HepG2 (cell line): ENCODE measurements around the gene PTCH1. TPM values are rescaled to one million over a fixed set of nuclear protein-coding genes. Genes with fewer than 3 reads are reported as not detected.

Experiments
- ATAC-seq: fragments of 200-7000 bp; cut with Tn5 transposase; 3 replicates; pipeline ENCODE4 v1.9.1; 2020; ENCODE audit warnings: mild to moderate bottlenecking, moderate library complexity
- BruUV-seq: library from RNA; stranded (reverse); fragments of 400-500 nt; replicated peaks from 2 replicates; lab custom pipeline; 2021; lab: Mats Ljungman, UMichigan
- CTCF ChIA-PET: fragments of 300-600 bp; formaldehyde crosslinking; extraction: SDS; loops from one replicate; lab custom pipeline; 2021; ENCODE audit warnings: low total read pairs, inconsistent platforms, low intra/inter-chr PET ratio; lab: Yijun Ruan, JAX
- POLR2A ChIA-PET: fragments of 350-600 bp; sonication (Branson Sonifier 250); formaldehyde crosslinking; loops from one replicate; lab custom pipeline; 2020; ENCODE audit warnings: antibody characterized with exemption, inconsistent platforms; lab: Yijun Ruan, JAX
- DNase-seq: peaks from one replicate; pipeline ENCODE4 v3.0.0-alpha.2; 2015; ENCODE audit warnings: low spot score
- FAIRE-seq: peaks from 3 replicates; lab custom pipeline; 2011; peaks lifted over from hg19 to GRCh38; lab: Jason Lieb, UNC
- H2AFZ ChIP-seq: one replicate; pipeline ENCODE4 v1.6.1; 2011; ENCODE audit warnings: low read length, inconsistent platforms
- H3K27ac ChIP-seq: fragments of 300-600 bp; 3 replicates; pipeline ENCODE4 v1.8.0; 2011; ENCODE audit warnings: mixed run types, mild to moderate bottlenecking, mixed read lengths, low read length, inconsistent platforms; ENCODE audit not compliant: insufficient read depth; ENCODE audit errors: extremely low read length
- H3K27me3 ChIP-seq, 2 experiments: fragments of 200-600 bp in 1 of 2; 2 replicates in 1 of 2; 3 replicates in 1 of 2; pipeline versions ENCODE4 v1.6.0 to v1.8.0; 2011; ENCODE audit warnings: low read length in 2 of 2, mild to moderate bottlenecking in 2 of 2, moderate library complexity in 2 of 2, inconsistent platforms in 1 of 2; ENCODE audit not compliant: insufficient read depth in 2 of 2, control insufficient read depth in 1 of 2
- H3K36me3 ChIP-seq, 2 experiments: fragments of 200-600 bp in 1 of 2; replicated peaks in 1 of 2; 2 replicates in 1 of 2; 3 replicates in 1 of 2; pipeline versions ENCODE4 v1.5.1 to v1.8.0; 2011; ENCODE audit warnings: low read length in 2 of 2, inconsistent platforms in 1 of 2; ENCODE audit not compliant: insufficient read depth in 2 of 2, control insufficient read depth in 1 of 2
- H3K4me1 ChIP-seq: 2 replicates; pipeline ENCODE4 v1.5.1; 2012; ENCODE audit warnings: low read length, inconsistent platforms; ENCODE audit not compliant: insufficient read depth
- H3K4me2 ChIP-seq: 2 replicates; pipeline ENCODE4 v1.6.0; 2011; ENCODE audit warnings: low read depth, low read length, inconsistent platforms
- H3K4me3 ChIP-seq, 3 experiments: fragments of 200-600 bp in 1 of 3; sonication (generic), shearing (Covaris generic) in 1 of 3; replicated peaks in 1 of 3; 2 replicates each; pipeline ENCODE4 v1.5.1; 2011 to 2016; ENCODE audit warnings: low read length in 3 of 3, inconsistent platforms in 2 of 3, low read depth in 2 of 3, mild to moderate bottlenecking in 2 of 3, control low read depth in 1 of 3, mixed read lengths in 1 of 3; ENCODE audit not compliant: insufficient read depth in 1 of 3
- H3K79me2 ChIP-seq: one replicate; pipeline ENCODE4 v1.6.1; 2011; ENCODE audit warnings: low read length, inconsistent platforms; ENCODE audit not compliant: insufficient read depth
- H3K9ac ChIP-seq: 2 replicates; pipeline ENCODE4 v1.6.0; 2011; ENCODE audit warnings: mild to moderate bottlenecking, low read depth, low read length, inconsistent platforms; ENCODE audit not compliant: insufficient read depth
- H3K9me3 ChIP-seq: 2 replicates; pipeline ENCODE4 v1.5.1; 2012; ENCODE audit warnings: mild to moderate bottlenecking, low read length
- H4K20me1 ChIP-seq: 2 replicates; pipeline ENCODE4 v1.6.0; 2011; ENCODE audit warnings: inconsistent platforms, mild to moderate bottlenecking, low read length, moderate library complexity; ENCODE audit not compliant: insufficient read depth
- ATF7 ChIP-seq, 2 experiments: fragments of 450-650 bp in 1 of 2; sonication (generic) in 1 of 2; formaldehyde crosslinking in 1 of 2; IDR thresholded peaks; 2 replicates each; pipeline versions ENCODE4 v1.4.0 to v1.6.1; 2016 to 2020; ENCODE audit warnings: antibody characterized with exemption in 1 of 2, mild to moderate bottlenecking in 1 of 2, missing genetic modification reagents in 1 of 2
- BCL3 ChIP-seq: sonication (generic); formaldehyde crosslinking; IDR thresholded peaks from 2 replicates; pipeline ENCODE4 v1.5.1; 2020; ENCODE audit warnings: mild to moderate bottlenecking, missing genetic modification reagents, moderate library complexity
- BHLHE40 ChIP-seq: IDR thresholded peaks from 2 replicates; pipeline ENCODE4 v1.6.1; 2011; ENCODE audit warnings: low read length, improper control_type of control experiment
- FOXJ3 ChIP-seq: sonication (generic); formaldehyde crosslinking; IDR thresholded peaks from 2 replicates; pipeline ENCODE4 v1.4.0; 2020; ENCODE audit warnings: missing genetic modification reagents, mild to moderate bottlenecking, borderline replicate concordance
- ZFP36L2 ChIP-seq: sonication (generic); formaldehyde crosslinking; IDR thresholded peaks from 2 replicates; pipeline ENCODE4 v1.4.0; 2020; ENCODE audit warnings: missing genetic modification reagents
- ZNF124 ChIP-seq: sonication (generic); formaldehyde crosslinking; IDR thresholded peaks from 2 replicates; pipeline ENCODE4 v1.4.0; 2020; ENCODE audit warnings: missing genetic modification reagents
- ZNF276 ChIP-seq: sonication (generic); formaldehyde crosslinking; IDR thresholded peaks from 2 replicates; pipeline ENCODE4 v1.4.0; 2020; ENCODE audit warnings: mild to moderate bottlenecking, low read depth, missing genetic modification reagents
- ZNF503 ChIP-seq: sonication (generic); formaldehyde crosslinking; IDR thresholded peaks from 2 replicates; pipeline ENCODE4 v1.4.0; 2020; ENCODE audit warnings: missing genetic modification reagents
- WGBS: methylation state at CpG from one replicate; pipeline ENCODE4 v1.1.6; 2017; ENCODE audit warnings: low lambda C conversion rate; 5-methylcytosine and 5-hydroxymethylcytosine counted together
- in situ Hi-C: cut with HindIII; loops from 2 replicates; pipeline ENCODE4 v1.10.0; 2017; ENCODE audit warnings: low pct_unique_long_range_greater_than_20kb; ENCODE audit not compliant: extremely low pct_ligation_motif_present
- intact Hi-C: fragments of 100-400 bp; cut with micrococcal nuclease; formaldehyde crosslinking; loops from one replicate; pipeline ENCODE4 v1.10.0; 2022; ENCODE audit not compliant: unreplicated experiment
- polyA plus RNA-seq, 8 experiments: library from polyadenylated mRNA; depleted of rRNA in 3 of 8; stranded (reverse) in 7 of 8; unstranded in 1 of 8; fragments of >200 nt; fragmentation: Illumina TruSeq in 4 of 8; extraction: Trizol in 4 of 8; gene quantifications; 2 replicates each; pipeline versions ENCODE4 v1.2.1 to v1.2.3, GENCODE V29; 2011 to 2016; ENCODE audit warnings: low read depth in 4 of 8, missing spikeins in 1 of 8, mixed read lengths in 1 of 8; ENCODE audit not compliant: insufficient read depth in 1 of 8
- total RNA-seq, 5 experiments: library from RNA; depleted of rRNA; stranded (reverse); fragments of >200 nt; fragmentation: Illumina TruSeq; extraction: Trizol; gene quantifications; 2 replicates each; pipeline ENCODE4 v1.2.3, GENCODE V29; 2016; ENCODE audit warnings: low read depth in 1 of 5

Gene PTCH1
- total and polyA plus RNA-seq, 2 of the 13 experiments (the other 11 are each of a cell fraction or from before 2014, with no cell fraction given) = 2.8 to 3.9 TPM

GRCh38 chr9:95502248-95502647, 14.5 kb downstream of the PTCH1 start:
- H3K27me3 ChIP-seq = no peaks in the 10 kb centered on the region
- CTCF ChIA-PET = no interaction called here
- in situ Hi-C loops (no loop called here), intact Hi-C loops (no loop called here)
- peaks cover 32% of the 10 kb centered on the region for H3K79me2 ChIP-seq
- H3K36me3 ChIP-seq = peaks cover 1 to 2% of the 10 kb centered on the region in 2 experiments; a peak in 3 of 5 replicates
- H4K20me1 ChIP-seq = peaks cover 17% of the 10 kb centered on the region; the same call in 1 of the 2 replicates
- H3K9ac ChIP-seq = no peak overlapping the region
- H3K9me3 ChIP-seq = no peaks in the 10 kb centered on the region
- H2AFZ ChIP-seq = no peak overlapping the region
- 95% methylated on average over 3 of the region's 3 CpGs for WGBS
- no peak for FAIRE-seq
- H3K27ac ChIP-seq = no peak overlapping the region
- no peak overlapping the region for H3K4me3 ChIP-seq
- DNase-seq = no peak
- no peak overlapping the region for H3K4me2 ChIP-seq
- POLR2A ChIA-PET = no interaction called here
- peaks cover 39% of the 10 kb centered on the region for H3K4me1 ChIP-seq
- ATAC-seq = no peak
- BruUV-seq = no TSS peak
- no peak for TF ChIP-seq BHLHE40
- TF ChIP-seq BCL3 (CRISPR knock-in tag) = no peak
- no peak for TF ChIP-seq ZFP36L2 (CRISPR knock-in tag)
- TF ChIP-seq ZNF124 (CRISPR knock-in tag) = no peak
- TF ChIP-seq ZNF503 = no peak
- TF ChIP-seq ZNF276 = no peak
- TF ChIP-seq FOXJ3 (CRISPR knock-in tag) = no peak
- TF ChIP-seq ATF7 (IDR thresholded peaks at IDR 0.05) = no peak
- TF ChIP-seq ATF7 (CRISPR knock-in tag; IDR thresholded peaks at IDR 0.05) = no peak
